Fibroblast of lung (primary cell): ENCODE data around the gene AGAP2.

ENCODE experiments used
- CTCF ChIP-seq, 2 donors: IDR thresholded peaks in 1 of 2; conservative IDR thresholded peaks in 1 of 2; 1 replicate in 1 of 2; 2 replicates in 1 of 2; pipeline ENCODE4 v1.5.1; 2011 to 2012; ENCODE audit warnings: low read length in 2 of 2, control low read depth in 1 of 2, inconsistent platforms in 1 of 2, low read depth in 1 of 2, mild to moderate bottlenecking in 1 of 2
- EZH2 ChIP-seq: IDR thresholded peaks from 2 replicates; pipeline ENCODE4 v1.5.1; 2012; ENCODE audit warnings: low read length, control low read depth, mild to moderate bottlenecking; ENCODE audit errors: missing control alignments

DNA sequence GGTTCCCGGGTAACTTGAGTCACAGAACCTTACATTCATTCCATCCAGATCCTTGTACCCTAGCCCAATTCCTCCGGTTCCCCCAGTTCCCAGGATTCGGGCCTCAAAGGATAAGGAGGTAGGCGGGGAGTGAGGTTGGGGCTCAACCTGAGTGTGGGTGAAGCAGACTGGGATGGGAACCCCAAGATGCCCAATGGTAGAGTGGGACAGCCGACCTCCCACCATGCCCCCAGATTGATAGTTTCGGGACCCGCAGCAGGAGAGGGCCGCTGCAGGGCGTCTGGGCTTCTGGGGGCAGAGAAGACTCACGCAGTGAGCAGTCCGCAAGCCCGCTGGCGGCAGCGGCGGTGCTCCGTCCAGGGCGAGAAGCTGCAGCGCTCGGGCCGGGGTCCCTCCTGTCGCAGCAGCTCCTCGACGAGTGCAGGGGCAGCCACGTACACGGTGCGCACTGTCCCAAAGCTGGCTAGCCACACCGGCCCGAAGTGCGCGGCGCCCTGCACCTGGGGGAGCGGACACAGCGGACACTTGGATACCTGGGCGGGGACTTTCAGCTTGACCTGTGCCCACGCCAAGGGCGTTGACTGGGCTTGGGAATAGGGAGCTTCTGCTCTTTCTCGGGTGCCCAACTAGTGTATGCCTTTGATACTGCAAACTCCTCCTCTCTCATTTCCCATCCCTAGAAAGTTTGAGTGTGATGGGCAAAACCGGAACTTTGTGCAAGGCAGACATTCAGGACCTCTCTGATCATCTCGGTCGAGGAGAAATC, 27.3 kb upstream of the AGAP2 start:
- TF ChIP-seq CTCF (conservative IDR thresholded peaks at IDR 0.05 in 1 of 2, IDR thresholded peaks at IDR 0.05 in 1 of 2; ENCODE audit: low read depth in 1 of 2, low read length in 2 of 2) (no peak), EZH2 (peak; percentile 71)
